Neutrophil (primary cell): Measurements from ENCODE around the gene XXYLT1.
"Not testable (repeated sequence)": the region's sequence is repeated elsewhere in the genome, so short reads cannot be mapped to it uniquely, and the experiment has no call there.

Experiments
- H3K27ac ChIP-seq: fragments of 200-600 bp; sonication (generic); 2 replicates; pipeline ENCODE4 v1.5.1; 2016; ENCODE audit warnings: mild to moderate bottlenecking, moderate library complexity
- H3K27me3 ChIP-seq: fragments of 200-600 bp; sonication (generic); 2 replicates; pipeline ENCODE4 v1.6.0; 2016; ENCODE audit warnings: mild to moderate bottlenecking
- H3K36me3 ChIP-seq: fragments of 200-600 bp; sonication (generic); 2 replicates; pipeline ENCODE4 v1.5.1; 2017
- H3K4me1 ChIP-seq, 2 experiments: fragments of 200-600 bp in 1 of 2; sonication (generic) in 1 of 2; 1 replicate in 1 of 2; 2 replicates in 1 of 2; pipeline versions ENCODE4 v1.5.1 to v1.6.1; 2013 to 2016; ENCODE audit warnings: low read depth in 1 of 2, low read length in 1 of 2, mild to moderate bottlenecking in 1 of 2, moderate library complexity in 1 of 2; ENCODE audit not compliant: control insufficient read depth in 1 of 2, insufficient read depth in 1 of 2
- H3K4me3 ChIP-seq, 2 experiments: fragments of 200-600 bp in 1 of 2; sonication (generic) in 1 of 2; 1 replicate in 1 of 2; 2 replicates in 1 of 2; pipeline ENCODE4 v1.5.1; 2013 to 2016; ENCODE audit warnings: low read depth in 1 of 2, low read length in 1 of 2, mild to moderate bottlenecking in 1 of 2, moderate library complexity in 1 of 2
- H3K9me3 ChIP-seq: fragments of 200-600 bp; sonication (generic); 2 replicates; pipeline ENCODE4 v1.5.1; 2016
- TF ChIP-seq, protein P1 (sequence below): fragments of 200-600 bp; sonication (generic); IDR thresholded peaks from 2 replicates; pipeline ENCODE4 v1.5.1; 2016; ENCODE audit warnings: antibody characterized with exemption

The XXYLT1 gene

GRCh38 chr3:195236801-195237570 lies 34.0 kb downstream of the XXYLT1 start:
- Histone ChIP-seq H3K4me1 (no peaks in the 10 kb centered on the region), H3K4me3 (no peak overlapping the region), H3K36me3 (no peaks in the 10 kb centered on the region), H3K27me3 (no peaks in the 10 kb centered on the region), H3K27ac (no peak overlapping the region), H3K9me3 (no peaks in the 10 kb centered on the region)
- TF ChIP-seq, protein P1, sequence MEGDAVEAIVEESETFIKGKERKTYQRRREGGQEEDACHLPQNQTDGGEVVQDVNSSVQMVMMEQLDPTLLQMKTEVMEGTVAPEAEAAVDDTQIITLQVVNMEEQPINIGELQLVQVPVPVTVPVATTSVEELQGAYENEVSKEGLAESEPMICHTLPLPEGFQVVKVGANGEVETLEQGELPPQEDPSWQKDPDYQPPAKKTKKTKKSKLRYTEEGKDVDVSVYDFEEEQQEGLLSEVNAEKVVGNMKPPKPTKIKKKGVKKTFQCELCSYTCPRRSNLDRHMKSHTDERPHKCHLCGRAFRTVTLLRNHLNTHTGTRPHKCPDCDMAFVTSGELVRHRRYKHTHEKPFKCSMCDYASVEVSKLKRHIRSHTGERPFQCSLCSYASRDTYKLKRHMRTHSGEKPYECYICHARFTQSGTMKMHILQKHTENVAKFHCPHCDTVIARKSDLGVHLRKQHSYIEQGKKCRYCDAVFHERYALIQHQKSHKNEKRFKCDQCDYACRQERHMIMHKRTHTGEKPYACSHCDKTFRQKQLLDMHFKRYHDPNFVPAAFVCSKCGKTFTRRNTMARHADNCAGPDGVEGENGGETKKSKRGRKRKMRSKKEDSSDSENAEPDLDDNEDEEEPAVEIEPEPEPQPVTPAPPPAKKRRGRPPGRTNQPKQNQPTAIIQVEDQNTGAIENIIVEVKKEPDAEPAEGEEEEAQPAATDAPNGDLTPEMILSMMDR = no peak

DNA sequence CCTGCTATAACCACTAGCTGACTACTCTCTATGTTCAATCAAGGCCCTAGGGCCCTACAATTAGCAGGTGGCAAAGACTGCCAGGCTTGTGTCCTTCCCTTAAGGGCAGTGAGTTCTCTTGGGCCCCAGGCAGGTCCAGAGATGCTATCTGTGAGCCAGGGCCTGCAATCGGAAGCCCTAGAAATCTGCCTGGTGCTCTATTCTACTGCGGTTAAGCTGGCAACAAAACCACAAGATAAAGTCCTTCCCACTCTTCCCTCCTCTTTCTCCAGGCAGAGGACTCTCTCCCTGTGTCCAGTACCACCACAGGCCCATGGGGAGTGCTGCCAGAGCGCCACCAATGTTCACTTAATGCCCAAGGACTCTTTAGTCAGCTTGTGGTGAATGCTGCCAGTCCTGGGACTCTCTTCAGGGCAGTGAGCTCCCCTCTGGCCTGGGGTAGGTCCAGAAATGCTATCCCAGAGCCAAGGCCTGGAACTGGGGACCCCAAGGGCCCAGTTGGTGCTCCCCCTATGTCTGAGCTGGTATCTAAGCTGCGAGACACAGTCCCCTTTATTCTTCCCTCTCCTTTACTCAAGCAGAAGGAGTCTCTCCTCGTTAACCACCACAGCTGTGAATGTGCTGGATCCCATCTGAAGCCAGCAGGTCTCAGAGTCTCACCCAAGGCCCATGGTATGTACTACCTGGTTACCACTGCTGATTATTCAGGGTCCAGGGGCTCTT lies 34.7 kb downstream of the XXYLT1 start:
- no peaks in the 10 kb centered on the region for H3K36me3 ChIP-seq

GRCh38 chr3:195230244-195230643 lies 40.7 kb downstream of the XXYLT1 start:
- Histone ChIP-seq H3K36me3 (no peaks in the 10 kb centered on the region), H3K27me3 (no peaks in the 10 kb centered on the region), H3K4me1 (no peaks in the 10 kb centered on the region), H3K4me3 (no peak overlapping the region), H3K9me3 (no peaks in the 10 kb centered on the region), H3K27ac (no peak overlapping the region)
- TF ChIP-seq, protein P1 = no peak

More for the DNA sequence above, 34.7 kb downstream of the XXYLT1 start:
- Histone ChIP-seq H3K9me3 (no peaks in the 10 kb centered on the region), H3K27ac (no peak overlapping the region), H3K4me3 (no peak overlapping the region), H3K4me1 (no peaks in the 10 kb centered on the region), H3K27me3 (no peaks in the 10 kb centered on the region)
- TF ChIP-seq, protein P1 = no peak

- not testable (repeated sequence) for H3K9me3 ChIP-seq, H3K4me1 ChIP-seq, H3K4me3 ChIP-seq, H3K27me3 ChIP-seq, H3K27ac ChIP-seq, H3K36me3 ChIP-seq
These were observed 42.1 kb downstream of the XXYLT1 start for GRCh38 chr3:195228886-195229285.

- TF ChIP-seq, protein P1 = no peak
- Histone ChIP-seq H3K27me3 (no peaks in the 10 kb centered on the region), H3K4me3 (no peak overlapping the region), H3K9me3 (no peaks in the 10 kb centered on the region), H3K4me1 (no peaks in the 10 kb centered on the region), H3K36me3 (no peaks in the 10 kb centered on the region), H3K27ac (no peak overlapping the region)
These were observed 43.1 kb downstream of the XXYLT1 start for GRCh38 chr3:195227871-195228270.

DNA sequence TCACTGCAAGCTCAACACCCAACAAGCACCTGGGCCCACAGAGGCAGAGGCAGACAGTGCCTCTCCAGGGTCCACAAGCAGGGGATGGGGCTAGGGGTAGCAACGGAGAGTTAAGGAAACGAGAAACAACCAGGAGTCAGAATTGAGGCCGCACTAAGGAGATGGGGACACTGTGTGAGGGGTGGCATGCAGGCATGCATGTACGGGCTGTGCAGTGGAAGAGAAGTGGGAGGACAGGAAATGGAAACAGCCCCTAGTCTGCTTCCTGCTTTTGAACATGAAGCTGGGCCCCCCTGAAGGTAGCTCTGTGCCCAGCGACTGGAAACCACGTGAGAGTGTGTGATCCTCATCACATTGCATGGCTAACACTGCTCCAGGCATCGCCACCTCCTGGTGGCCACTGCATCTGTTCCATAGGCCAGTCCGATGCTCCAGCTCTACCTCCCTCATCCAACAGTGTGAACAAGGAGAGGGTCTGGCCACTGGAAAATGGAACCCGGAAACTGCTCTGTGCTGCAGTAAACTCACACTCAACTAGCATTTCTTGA lies 44.0 kb downstream of the XXYLT1 start:
- Histone ChIP-seq H3K27me3 (no peaks in the 10 kb centered on the region), H3K36me3 (no peaks in the 10 kb centered on the region), H3K27ac (no peak overlapping the region)

More for the DNA sequence above, 44.0 kb downstream of the XXYLT1 start:
- H3K4me1 ChIP-seq = no peaks in the 10 kb centered on the region
- H3K4me3 ChIP-seq = no peak overlapping the region
- no peaks in the 10 kb centered on the region for H3K9me3 ChIP-seq
- TF ChIP-seq, protein P1 = no peak
